COLO829 (cell line): ENCODE data around the gene SMIM21.
A peak's percentile ranks its signal among the peaks of the same experiment; 100 is the strongest.

Experiments
- DNase-seq: peaks from one replicate; pipeline ENCODE4 v3.0.0; 2012; ENCODE audit warnings: low spot score

Gene SMIM21

GRCh38 chr18:75422341-75422910 is 5.1 kb downstream of the SMIM21 start:
- DNase-seq = no peak

GRCh38 chr18:75421656-75422055 is 5.8 kb downstream of the SMIM21 start:
- no peak for DNase-seq

- no peak for DNase-seq
These were observed 9.1 kb downstream of the SMIM21 start for GRCh38 chr18:75418293-75419005.

GRCh38 chr18:75410611-75411010 is 16.9 kb downstream of the SMIM21 start:
- DNase-seq = no peak

- no peak for DNase-seq
These were observed 17.7 kb downstream of the SMIM21 start for GRCh38 chr18:75409806-75410205.

- peak; percentile 74 for DNase-seq
These were observed 18.7 kb downstream of the SMIM21 start for GRCh38 chr18:75408554-75409506.

- DNase-seq = no peak
These were observed 19.8 kb downstream of the SMIM21 start for GRCh38 chr18:75407468-75408437.

GRCh38 chr18:75406491-75407445 is 20.7 kb downstream of the SMIM21 start:
- no peak for DNase-seq

GRCh38 chr18:75405351-75405750 is 22.2 kb downstream of the SMIM21 start:
- no peak for DNase-seq

- no peak for DNase-seq
These were observed 27.1 kb downstream of the SMIM21 start for GRCh38 chr18:75400366-75400765.

GRCh38 chr18:75395137-75395536 is 32.4 kb downstream of the SMIM21 start:
- no peak for DNase-seq

- DNase-seq = no peak
These were observed 33.8 kb downstream of the SMIM21 start for GRCh38 chr18:75393721-75394120.

GRCh38 chr18:75392226-75392578 is 35.3 kb downstream of the SMIM21 start:
- no peak for DNase-seq

GRCh38 chr18:75391279-75392225 is 36.0 kb downstream of the SMIM21 start:
- DNase-seq = no peak

- no peak for DNase-seq
These were observed 36.6 kb downstream of the SMIM21 start for GRCh38 chr18:75390854-75391253.

GRCh38 chr18:75384144-75384543 is 43.4 kb downstream of the SMIM21 start:
- DNase-seq = no peak

- DNase-seq = no peak
These were observed 48.9 kb downstream of the SMIM21 start for GRCh38 chr18:75378376-75379315.

GRCh38 chr18:75377926-75378325 is 49.6 kb downstream of the SMIM21 start:
- no peak for DNase-seq
